ENCODE measurements around the gene ARMC3. TPM values are rescaled to one million over a fixed set of nuclear protein-coding genes. Genes with fewer than 3 reads are reported as not detected.

The ARMC3 gene
- total and polyA plus RNA-seq, 2 experiments from 2014 or later, result 0.24 TPM; not detected in 1

GRCh38 chr10:23053036-23053435 is 125.2 kb downstream of the ARMC3 start:
- Histone ChIP-seq H3K27ac (ENCODE audit: low read depth) (no peak overlapping the region), H3F3A (replicated peaks; ENCODE audit: low read depth) (no peaks in the 10 kb centered on the region), H3K36me3 (ENCODE audit: insufficient read depth) (no peaks in the 10 kb centered on the region), H3K9me2 (ENCODE audit: insufficient read depth) (peaks cover 24% of the 10 kb centered on the region), H3K4me3 (no peak overlapping the region), H4K20me1 (replicated peaks; ENCODE audit: insufficient read depth) (no peaks in the 10 kb centered on the region), H3K4me1 (ENCODE audit: insufficient read depth) (peaks cover 41% of the 10 kb centered on the region), H3K27me3 (ENCODE audit: insufficient read depth) (no peaks in the 10 kb centered on the region), H2AFZ (peak overlapping the region; percentile 4; the same call in 1 of the 2 replicates), H3K4me2 (peak overlapping the region; percentile 40; the same call in 1 of the 2 replicates), H3K79me2 (replicated peaks; ENCODE audit: insufficient read depth) (no peaks in the 10 kb centered on the region)
- Mint-ChIP-seq H3K9me3 (no peaks in the 10 kb centered on the region), H3K27me3 (ENCODE audit: insufficient read depth, low read depth, poor library complexity) (peaks cover 3% of the 10 kb centered on the region), H3K4me3 (no peak overlapping the region), H3K4me1 (peaks cover 46% of the 10 kb centered on the region), H3K27ac (peak overlapping the region; percentile 77), H3K36me3 (ENCODE audit: low read depth) (no peaks in the 10 kb centered on the region)
- DNase-seq (ENCODE audit: low spot score) (peak; percentile 69), ATAC-seq (peak; percentile 56)
- TF ChIP-seq ZNF331 (CRISPR knock-in tag; IDR thresholded peaks at IDR 0.05; ENCODE audit: low read depth), result no peak
- no peak for TF ChIP-seq JUNB (IDR thresholded peaks at IDR 0.05; ENCODE audit: unreplicated experiment)
- TF ChIP-seq ZNF114 (CRISPR knock-in tag; IDR thresholded peaks at IDR 0.05), result no peak
- peak; percentile 49; the same call in 1 of the 2 replicates for TF ChIP-seq ZNF462 (CRISPR knock-in tag; IDR thresholded peaks at IDR 0.05)
- TF ChIP-seq STAT1 (IDR thresholded peaks at IDR 0.05; ENCODE audit: unreplicated experiment), result no peak
- TF ChIP-seq CTCF (conservative IDR thresholded peaks at IDR 0.05; ENCODE audit: low read depth in 2 of 2), result no peak
- TF ChIP-seq CREB1 (CRISPR knock-in tag; IDR thresholded peaks at IDR 0.05; ENCODE audit: low read depth), result no peak
- no peak for TF ChIP-seq EZH2phosphoT487 (IDR thresholded peaks at IDR 0.05; ENCODE audit: unreplicated experiment)

Measured in GM23338 (cell line).